Common myeloid progenitor, CD34-positive (primary cell): ENCODE measurements around the gene LIN28B.

ENCODE experiments used
- CTCF ChIA-PET: fragments of 350-600 bp; sonication (Branson Sonifier 250); formaldehyde crosslinking; loops from one replicate; lab custom pipeline; 2021; ENCODE audit warnings: antibody characterized with exemption; lab: Charles Lee
- POLR2A ChIA-PET: fragments of 350-600 bp; sonication (Branson Sonifier 250); formaldehyde crosslinking; loops from one replicate; lab custom pipeline; 2021; ENCODE audit warnings: antibody characterized with exemption; lab: Charles Lee
- DNase-seq, 3 donors: peaks; one replicate each; pipeline versions ENCODE4 v3.0.0 to v3.0.0-alpha.2; 2013
- H3K27ac ChIP-seq, 2 experiments: 1 replicate in 1 of 2; 2 replicates in 1 of 2; pipeline ENCODE4 v1.7.0; 2013; ENCODE audit warnings: inconsistent platforms in 2 of 2, low read length in 2 of 2, mild to moderate bottlenecking in 2 of 2, low read depth in 1 of 2, moderate library complexity in 1 of 2; ENCODE audit not compliant: severe bottlenecking in 2 of 2, insufficient read depth in 1 of 2, poor library complexity in 1 of 2
- H3K27me3 ChIP-seq, 5 experiments: replicated peaks in 2 of 5; 1 replicate in 3 of 5; 2 replicates in 2 of 5; pipeline versions ENCODE4 v1.6.1 to v1.7.0; 2013; ENCODE audit warnings: low read length in 4 of 5, mild to moderate bottlenecking in 2 of 5, moderate library complexity in 2 of 5, inconsistent platforms in 1 of 5; ENCODE audit not compliant: insufficient read depth in 5 of 5, control insufficient read depth in 4 of 5
- H3K36me3 ChIP-seq, 4 experiments: 1 replicate in 2 of 4; 2 replicates in 2 of 4; pipeline versions ENCODE4 v1.6.1 to v1.7.0; 2013; ENCODE audit warnings: low read length in 3 of 4, control low read depth in 1 of 4, mild to moderate bottlenecking in 1 of 4; ENCODE audit not compliant: control insufficient read depth in 4 of 4, insufficient read depth in 4 of 4
- H3K4me1 ChIP-seq, 4 experiments: 1 replicate in 3 of 4; 2 replicates in 1 of 4; pipeline versions ENCODE4 v1.6.1 to v1.7.1; 2013; ENCODE audit warnings: low read length in 3 of 4, mild to moderate bottlenecking in 3 of 4, control low read depth in 1 of 4, inconsistent platforms in 1 of 4, moderate library complexity in 1 of 4; ENCODE audit not compliant: control insufficient read depth in 4 of 4, insufficient read depth in 4 of 4; ENCODE audit errors: control extremely low read depth in 1 of 4
- H3K4me3 ChIP-seq, 7 experiments: 1 replicate in 4 of 7; 2 replicates in 3 of 7; pipeline versions ENCODE4 v1.5.1 to v1.7.0; 2013; ENCODE audit warnings: mild to moderate bottlenecking in 7 of 7, low read length in 6 of 7, moderate library complexity in 6 of 7, inconsistent platforms in 2 of 7, low read depth in 2 of 7, control low read depth in 1 of 7; ENCODE audit not compliant: insufficient read depth in 4 of 7, control insufficient read depth in 1 of 7; ENCODE audit errors: extremely low read depth in 1 of 7
- H3K9me3 ChIP-seq, 5 experiments: 1 replicate in 4 of 5; 2 replicates in 1 of 5; pipeline versions ENCODE4 v1.6.1 to v1.7.1; 2013; ENCODE audit warnings: low read length in 4 of 5, mild to moderate bottlenecking in 2 of 5, inconsistent platforms in 1 of 5, low read depth in 1 of 5, moderate library complexity in 1 of 5; ENCODE audit not compliant: control insufficient read depth in 4 of 5, insufficient read depth in 2 of 5; ENCODE audit errors: control extremely low read depth in 1 of 5
- WGBS: methylation state at CpG from one replicate; pipeline ENCODE4 v1.1.5; 2013; ENCODE audit not compliant: insufficient coverage; 5-methylcytosine and 5-hydroxymethylcytosine counted together

The LIN28B gene

DNA sequence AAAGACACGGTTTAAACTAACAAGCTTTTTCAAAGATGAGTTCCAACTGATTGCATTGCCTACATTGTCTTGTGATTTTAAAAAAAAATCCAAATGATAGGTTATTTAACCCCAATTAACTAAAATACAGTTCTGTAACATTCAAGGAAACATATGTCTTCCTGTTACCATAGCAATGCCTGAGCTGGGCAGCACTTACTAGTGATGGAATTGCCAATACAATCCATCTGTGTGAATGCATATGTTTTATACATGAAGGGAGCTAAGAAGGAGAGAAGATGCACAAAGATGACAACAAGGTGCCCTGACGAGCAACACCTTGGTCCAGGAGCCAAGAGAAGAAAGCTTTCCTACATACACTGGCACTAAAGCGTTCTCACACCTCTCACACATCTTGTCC lies 154.2 kb downstream of the LIN28B start:
- no peak overlapping the region for H3K4me3 ChIP-seq
- peaks cover 0 to 2% (median 0%) of the 10 kb centered on the region in 5 experiments for H3K27me3 ChIP-seq
- DNase-seq, result no peak
- no peaks in the 10 kb centered on the region for H3K36me3 ChIP-seq
- no peaks in the 10 kb centered on the region for H3K4me1 ChIP-seq
- no peaks in the 10 kb centered on the region for H3K9me3 ChIP-seq
- no peak overlapping the region for H3K27ac ChIP-seq
- ChIA-PET POLR2A (no interaction called here), CTCF (interaction anchor here (1.8 kb wide), 1 partner anchor 23 kb away, joined by 4 read pairs; no protein-coding TSS in a partner anchor)
- no CpG with 5 or more reads among the region's 3 CpGs for WGBS

DNA sequence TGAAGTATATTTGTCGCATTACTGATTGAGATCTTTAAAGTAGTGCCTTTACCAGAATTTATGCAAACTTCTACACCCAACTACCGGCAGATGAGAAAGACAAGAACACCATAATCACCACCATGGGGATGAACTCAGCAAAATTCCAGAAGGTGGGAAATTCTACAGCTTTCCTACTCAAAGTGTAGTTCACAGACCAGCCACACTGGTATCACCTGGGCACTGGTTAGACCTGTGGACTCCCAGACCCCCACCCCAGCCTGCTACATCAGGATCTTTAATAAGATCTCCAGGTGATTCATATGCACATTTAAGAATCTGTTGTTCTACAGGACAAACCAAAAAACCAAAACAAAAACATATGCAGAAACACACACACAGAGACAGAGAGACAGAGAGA lies 155.0 kb downstream of the LIN28B start:
- WGBS, result no CpG with 5 or more reads among the region's 2 CpGs
- H3K4me1 ChIP-seq, result no peaks in the 10 kb centered on the region
- no peaks in the 10 kb centered on the region for H3K9me3 ChIP-seq
- H3K27ac ChIP-seq, result no peak overlapping the region
- H3K27me3 ChIP-seq, result peaks cover 0 to 2% (median 0%) of the 10 kb centered on the region in 5 experiments
- POLR2A ChIA-PET, result interaction anchor here (0.8 kb wide), 1 partner anchor 318 kb away, joined by 3 read pairs; no protein-coding TSS in a partner anchor
- H3K4me3 ChIP-seq, result no peak overlapping the region
- CTCF ChIA-PET, result interaction anchor here (1.8 kb wide), 1 partner anchor 24 kb away, joined by 4 read pairs; no protein-coding TSS in a partner anchor
- DNase-seq, result no peak
- no peaks in the 10 kb centered on the region for H3K36me3 ChIP-seq

DNA sequence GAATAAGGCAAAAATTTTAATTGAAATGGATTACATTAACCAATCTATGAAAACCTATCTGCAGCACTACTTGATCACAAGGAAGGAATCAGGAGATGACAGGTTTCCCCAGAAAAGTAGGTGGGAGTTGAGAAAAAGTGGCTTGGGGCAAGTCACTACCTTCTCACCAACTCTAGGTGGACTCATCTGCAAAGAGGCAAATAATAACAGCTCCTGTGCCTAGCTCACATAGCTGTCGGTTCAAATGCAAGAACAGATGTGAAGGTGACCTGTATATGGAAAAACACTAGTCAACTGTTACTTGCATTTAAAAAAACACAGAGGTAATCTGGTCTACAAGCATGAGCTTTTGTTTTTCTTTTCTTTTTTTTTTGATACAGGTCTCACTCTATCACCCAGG lies 155.7 kb downstream of the LIN28B start:
- Histone ChIP-seq H3K9me3 (no peaks in the 10 kb centered on the region), H3K4me3 (no peak overlapping the region), H3K36me3 (no peaks in the 10 kb centered on the region), H3K4me1 (no peaks in the 10 kb centered on the region), H3K27ac (no peak overlapping the region), H3K27me3 (peaks cover 0 to 2% (median 0%) of the 10 kb centered on the region in 5 experiments)
- CTCF ChIA-PET, result interaction anchor here (1.1 kb wide), 2 partner anchors 23 to 25 kb away, joined by 3 read pairs; no protein-coding TSS in a partner anchor
- POLR2A ChIA-PET, result no interaction called here
- DNase-seq, result no peak
- WGBS, result no CpG with 5 or more reads among the region's 1 CpG

DNA sequence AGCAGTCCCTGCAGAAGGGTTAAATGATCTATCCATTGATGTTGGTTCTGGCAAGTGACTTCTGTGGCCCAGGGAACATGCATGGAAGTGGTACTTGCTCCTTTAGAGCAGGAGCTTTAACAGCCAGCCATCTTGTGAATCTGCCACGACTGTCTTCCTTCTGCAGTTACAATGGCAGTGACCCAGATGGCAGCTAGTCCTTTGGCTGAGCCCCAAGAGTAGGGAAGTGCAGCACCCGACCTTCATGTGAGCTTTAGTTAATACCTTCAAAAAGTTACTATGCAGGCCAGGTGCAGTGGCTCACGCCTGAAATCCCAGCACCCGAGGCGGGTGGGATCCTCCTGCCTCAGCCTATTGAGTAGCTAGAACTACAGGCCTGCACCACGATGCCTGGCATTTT lies 156.5 kb downstream of the LIN28B start:
- 94% methylated on average over 6 of the region's 6 CpGs for WGBS
- no peaks in the 10 kb centered on the region for H3K36me3 ChIP-seq
- ChIA-PET POLR2A (no interaction called here), CTCF (interaction anchor here (1.1 kb wide), 2 partner anchors 23 to 26 kb away, joined by 3 read pairs; no protein-coding TSS in a partner anchor)
- H3K9me3 ChIP-seq, result no peaks in the 10 kb centered on the region
- peaks cover 0 to 2% (median 0%) of the 10 kb centered on the region in 5 experiments for H3K27me3 ChIP-seq
- H3K4me3 ChIP-seq, result no peak overlapping the region
- no peak overlapping the region for H3K27ac ChIP-seq
- DNase-seq, result no peak
- no peaks in the 10 kb centered on the region for H3K4me1 ChIP-seq

DNA sequence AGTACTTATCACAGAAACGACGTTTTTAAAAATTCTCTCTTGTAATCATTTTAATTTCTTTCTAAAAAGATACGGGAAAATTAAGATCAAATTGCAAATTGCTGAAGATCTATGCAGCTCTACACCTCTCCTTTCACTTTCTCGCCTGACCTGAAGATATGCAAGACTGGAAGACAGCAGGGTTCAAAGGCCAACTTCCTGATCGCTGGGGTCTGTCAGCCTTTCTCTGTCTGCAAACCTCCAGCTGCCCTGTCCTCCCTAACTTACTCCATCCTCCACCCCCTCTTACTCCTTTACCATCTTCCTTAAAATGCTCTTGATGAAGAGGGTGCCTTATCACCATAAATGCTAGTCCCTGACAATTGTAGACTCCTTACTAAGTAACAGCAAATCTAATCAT lies 159.2 kb downstream of the LIN28B start:
- CTCF ChIA-PET, result interaction anchor here (1.0 to 1.2 kb wide), 2 partner anchors 10 to 27 kb away, joined by 3 to 4 read pairs; no protein-coding TSS in a partner anchor
- Histone ChIP-seq H3K4me1 (no peaks in the 10 kb centered on the region), H3K27me3 (peaks cover 0 to 5% (median 0%) of the 10 kb centered on the region in 5 experiments), H3K9me3 (no peaks in the 10 kb centered on the region), H3K36me3 (no peaks in the 10 kb centered on the region), H3K27ac (no peak overlapping the region), H3K4me3 (no peak overlapping the region)
- POLR2A ChIA-PET, result no interaction called here
- 100% methylated on average over 4 of the region's 5 CpGs for WGBS
- no peak for DNase-seq

DNA sequence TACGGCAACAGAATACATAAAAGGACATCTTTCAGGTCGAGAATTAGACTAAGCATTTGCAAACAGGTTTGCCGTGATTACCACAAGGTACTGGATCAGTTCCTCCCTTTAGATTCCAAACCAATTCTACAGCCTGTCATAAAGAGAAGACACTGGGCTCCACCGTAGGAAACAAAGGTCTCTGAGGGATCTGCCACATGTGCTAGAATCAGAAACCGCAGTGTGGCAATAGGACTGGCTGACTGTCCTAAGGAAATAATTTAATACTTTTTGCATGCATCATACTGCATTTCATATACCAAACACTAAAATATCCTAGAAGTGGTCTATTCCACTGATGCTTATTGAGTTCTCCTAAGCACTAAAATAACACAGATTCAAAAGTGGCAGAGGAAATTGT lies 163.7 kb downstream of the LIN28B start:
- Histone ChIP-seq H3K27me3 (peaks cover 0 to 3% (median 0%) of the 10 kb centered on the region in 5 experiments), H3K27ac (no peak overlapping the region), H3K4me3 (no peak overlapping the region), H3K4me1 (no peaks in the 10 kb centered on the region), H3K9me3 (no peaks in the 10 kb centered on the region), H3K36me3 (no peaks in the 10 kb centered on the region)
- POLR2A ChIA-PET, result no interaction called here
- DNase-seq, result no peak
- WGBS, result 98% methylated on average over 4 of the region's 5 CpGs
- CTCF ChIA-PET, result no interaction called here

DNA sequence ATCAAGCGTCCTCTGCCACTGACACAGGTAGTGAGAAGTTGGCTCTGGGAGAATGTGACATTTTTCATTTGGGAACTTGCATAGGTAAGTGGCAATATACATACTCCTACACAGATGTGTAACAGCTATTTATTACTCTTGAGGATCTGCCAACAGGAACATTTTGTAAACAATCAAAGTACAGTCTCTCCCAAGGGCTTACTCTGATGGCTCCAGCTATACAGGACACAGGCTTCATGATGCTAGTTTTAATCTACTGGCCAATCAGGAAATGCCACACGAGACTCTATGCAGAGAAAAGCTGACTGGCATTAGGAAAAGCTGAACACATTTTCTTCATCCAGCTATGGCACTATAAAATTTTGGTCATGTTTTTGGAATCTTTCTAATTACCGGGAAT lies 165.1 kb downstream of the LIN28B start:
- 67% methylated on average over 1 of the region's 3 CpGs for WGBS
- Histone ChIP-seq H3K9me3 (no peaks in the 10 kb centered on the region), H3K27me3 (peaks cover 0 to 3% (median 0%) of the 10 kb centered on the region in 5 experiments), H3K4me1 (no peaks in the 10 kb centered on the region), H3K27ac (no peak overlapping the region), H3K4me3 (no peak overlapping the region), H3K36me3 (no peaks in the 10 kb centered on the region)
- CTCF ChIA-PET, result no interaction called here
- no peak for DNase-seq
- POLR2A ChIA-PET, result no interaction called here
